ENCODE measurements around the gene ROPN1L.

DNA sequence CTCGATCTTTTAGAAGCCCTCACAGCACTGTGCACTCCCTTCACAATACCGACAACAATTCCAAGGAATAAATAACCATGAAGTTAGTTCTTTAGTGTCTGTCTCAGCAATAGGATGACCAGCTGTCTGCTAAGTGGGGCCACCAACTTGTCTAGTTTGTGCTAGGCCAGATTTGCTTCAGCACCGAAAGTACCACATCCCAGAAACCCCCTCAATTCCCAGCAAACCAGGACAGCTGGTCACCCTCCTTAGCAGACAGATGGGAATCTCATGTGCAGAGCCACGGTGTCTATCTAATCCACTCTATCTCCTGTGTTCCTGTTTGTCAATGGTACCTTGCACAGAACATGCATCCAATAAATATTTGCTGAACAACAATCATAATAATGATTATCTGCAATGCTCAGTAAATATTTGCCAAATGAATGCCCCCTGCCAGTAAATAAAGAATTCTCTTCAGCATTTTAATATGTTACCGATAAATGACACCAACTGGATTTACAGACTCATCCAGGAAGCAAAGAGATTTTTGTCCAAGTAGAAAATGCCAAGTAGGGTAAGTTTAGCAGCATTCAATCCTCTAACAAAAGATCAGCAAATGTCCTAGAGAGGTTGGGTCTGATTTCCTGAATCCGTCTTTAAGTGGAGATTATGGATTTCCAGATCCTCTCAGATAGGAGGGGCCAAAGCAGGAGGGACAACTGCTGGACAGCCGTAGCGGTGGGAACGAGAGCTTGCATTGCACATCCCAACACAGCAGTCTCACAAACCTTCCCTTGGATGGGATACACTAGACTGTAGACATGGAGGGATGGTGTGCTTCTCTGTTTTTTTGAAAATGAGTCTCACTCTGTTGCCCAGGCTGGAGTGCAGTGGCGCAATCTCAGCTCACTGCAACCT is 70.3 kb downstream of the ROPN1L start:
- no peak for TF ChIP-seq POLR2A (IDR thresholded peaks at IDR 0.05; ENCODE audit: borderline replicate concordance, extremely low read depth, insufficient read depth, insufficient read length)
- no peak for TF ChIP-seq CTCF (IDR thresholded peaks at IDR 0.05 in 2 of 3, conservative IDR thresholded peaks at IDR 0.05 in 1 of 3; ENCODE audit: borderline replicate concordance in 1 of 3, insufficient read depth in 1 of 3, low read depth in 2 of 3, low read length in 2 of 3)
- TF ChIP-seq ELF1 (IDR thresholded peaks at IDR 0.05; ENCODE audit: borderline replicate concordance, low read depth), result no peak
- no peak for TF ChIP-seq JUND (IDR thresholded peaks at IDR 0.05)
- TF ChIP-seq RAD21 (IDR thresholded peaks at IDR 0.05; ENCODE audit: low read depth), result no peak
- no peak for TF ChIP-seq CEBPB (IDR thresholded peaks at IDR 0.05; ENCODE audit: low read depth)
- no peak for TF ChIP-seq TCF7L2 (IDR thresholded peaks at IDR 0.05; ENCODE audit: borderline replicate concordance, extremely low read depth, insufficient read depth, insufficient read length)
- no peak for TF ChIP-seq YY1 (IDR thresholded peaks at IDR 0.05; ENCODE audit: extremely low read depth, insufficient replicate concordance, low read depth, low read length)
- TF ChIP-seq ZNF274 (IDR thresholded peaks at IDR 0.05; ENCODE audit: low read depth, low read length), result no peak
- no peak for TF ChIP-seq POLR2AphosphoS5 (IDR thresholded peaks at IDR 0.05; ENCODE audit: low read depth, low read length)
- TF ChIP-seq EZH2phosphoT487 (IDR thresholded peaks at IDR 0.05; ENCODE audit: borderline replicate concordance), result no peak
- no peak for TF ChIP-seq SP1 (IDR thresholded peaks at IDR 0.05; ENCODE audit: low read depth)

All from HCT116 (cell line).